ENCODE measurements around the gene MAGEL2. TPM values are rescaled to one million over a fixed set of nuclear protein-coding genes. Genes with fewer than 3 reads are reported as not detected.
A peak's percentile ranks its signal among the peaks of the same experiment; 100 is the strongest.

The MAGEL2 gene
- 1.7 TPM for total RNA-seq

GRCh38 chr15:23647421-23648370 is at the start of gene MAGEL2:
MAGEL2 (minus strand) TSS chr15:23647867; CDS start chr15:23647742, 125 bp downstream.
- peak; percentile 28 for DNase-seq

GRCh38 chr15:23695282-23695681 is 47.6 kb upstream of the MAGEL2 start:
- DNase-seq, result no peak

GRCh38 chr15:23694592-23694991 is 46.9 kb upstream of the MAGEL2 start:
- no peak for DNase-seq

- DNase-seq, result peak; percentile 35
Measured at GRCh38 chr15:23690450-23690852, 42.8 kb upstream of the MAGEL2 start.

GRCh38 chr15:23690015-23690414 is 42.3 kb upstream of the MAGEL2 start:
- no peak for DNase-seq

GRCh38 chr15:23687143-23687470 is 39.4 kb upstream of the MAGEL2 start, which contains the start of gene NDN:
NDN (minus strand) TSS chr15:23687305; CDS start chr15:23687217, 88 bp downstream.
- peak; percentile 13 for DNase-seq

- no peak for DNase-seq
Measured at GRCh38 chr15:23686466-23687142, 38.9 kb upstream of the MAGEL2 start.

- DNase-seq, result no peak
Measured at GRCh38 chr15:23671481-23671880, 23.8 kb upstream of the MAGEL2 start.

- no peak for DNase-seq
Measured at GRCh38 chr15:23670970-23671369, 23.3 kb upstream of the MAGEL2 start.

- no peak for DNase-seq
Measured at GRCh38 chr15:23663232-23663631, 15.6 kb upstream of the MAGEL2 start.

- DNase-seq, result no peak
Measured at GRCh38 chr15:23648920-23649515, 1.4 kb upstream of the MAGEL2 start.

GRCh38 chr15:23647001-23647295 is 719 bp downstream of the MAGEL2 start:
- no peak for DNase-seq

GRCh38 chr15:23646165-23647000 is 1.3 kb downstream of the MAGEL2 start:
- no peak for DNase-seq

GRCh38 chr15:23645371-23646164 is 2.1 kb downstream of the MAGEL2 start:
- no peak for DNase-seq

- DNase-seq, result no peak
Measured at GRCh38 chr15:23644829-23645228, 2.8 kb downstream of the MAGEL2 start.

GRCh38 chr15:23642413-23643044 is 5.1 kb downstream of the MAGEL2 start:
- peak; percentile 13 for DNase-seq

GRCh38 chr15:23634181-23634580 is 13.5 kb downstream of the MAGEL2 start:
- no peak for DNase-seq

GRCh38 chr15:23629234-23629805 is 18.3 kb downstream of the MAGEL2 start:
- no peak for DNase-seq

- no peak for DNase-seq
Measured at GRCh38 chr15:23628612-23629233, 18.9 kb downstream of the MAGEL2 start.

GRCh38 chr15:23616536-23616935 is 31.1 kb downstream of the MAGEL2 start:
- no peak for DNase-seq
